H1 (cell line): ENCODE data around the gene ZNF496. TPM values are rescaled to one million over a fixed set of nuclear protein-coding genes. Genes with fewer than 3 reads are reported as not detected.

ENCODE experiments used
- BRCA1 ChIP-seq: IDR thresholded peaks from 2 replicates; pipeline ENCODE4 v1.6.1; 2012; ENCODE audit warnings: low read depth, low read length, improper control_type of control experiment
- CBX8 ChIP-seq: fragments of 300-800, 300-1000 bp; sonication (generic); IDR thresholded peaks from 2 replicates; pipeline ENCODE4 v1.7.1; 2016; ENCODE audit warnings: low read depth, low read length, borderline replicate concordance
- CHD2 ChIP-seq: IDR thresholded peaks from 2 replicates; pipeline ENCODE4 v1.6.1; 2012; ENCODE audit warnings: low read length, improper control_type of control experiment
- CREB1 ChIP-seq: IDR thresholded peaks from 2 replicates; pipeline ENCODE4 v1.6.1; 2012; ENCODE audit warnings: inconsistent platforms
- EGR1 ChIP-seq: IDR thresholded peaks from 2 replicates; pipeline ENCODE4 v1.6.1; 2011; ENCODE audit warnings: low read depth, low read length, borderline replicate concordance
- FOSL1 ChIP-seq: IDR thresholded peaks from 2 replicates; pipeline ENCODE4 v1.6.1; 2011; ENCODE audit warnings: mild to moderate bottlenecking, low read depth, low read length, moderate library complexity; ENCODE audit not compliant: insufficient read depth
- GABPA ChIP-seq: IDR thresholded peaks from 2 replicates; pipeline ENCODE4 v1.6.1; 2011; ENCODE audit warnings: mild to moderate bottlenecking, low read length, moderate library complexity, borderline replicate concordance; ENCODE audit not compliant: insufficient read depth
- GTF2F1 ChIP-seq: IDR thresholded peaks from 2 replicates; pipeline ENCODE4 v1.6.1; 2012; ENCODE audit warnings: low read depth, low read length, improper control_type of control experiment, borderline replicate concordance
- HDAC2 ChIP-seq, 2 experiments: fragments of 300-600 bp in 1 of 2; sonication (generic) in 1 of 2; IDR thresholded peaks; 2 replicates each; pipeline ENCODE4 v1.6.1; 2011 to 2012; ENCODE audit warnings: low read depth in 2 of 2, low read length in 2 of 2, mild to moderate bottlenecking in 2 of 2, moderate library complexity in 2 of 2, borderline replicate concordance in 1 of 2, inconsistent platforms in 1 of 2
- KDM1A ChIP-seq: fragments of 200-600, 300-600 bp; sonication (generic); IDR thresholded peaks from 2 replicates; pipeline ENCODE4 v1.7.1; 2016; ENCODE audit warnings: mild to moderate bottlenecking, low read length, borderline replicate concordance
- NANOG ChIP-seq: IDR thresholded peaks from 2 replicates; pipeline ENCODE4 v1.6.1; 2011; ENCODE audit warnings: low read length, low read depth, mild to moderate bottlenecking, inconsistent platforms; ENCODE audit not compliant: insufficient read depth, poor library complexity, severe bottlenecking
- POU5F1 ChIP-seq: IDR thresholded peaks from 2 replicates; pipeline ENCODE4 v1.6.1; 2011; ENCODE audit warnings: low read depth, mild to moderate bottlenecking, low read length, moderate library complexity
- RAD21 ChIP-seq, 2 experiments: IDR thresholded peaks in 1 of 2; conservative IDR thresholded peaks in 1 of 2; 2 replicates each; pipeline ENCODE4 v1.6.1; 2011; ENCODE audit warnings: low read depth in 2 of 2, low read length in 2 of 2, improper control_type of control experiment in 1 of 2, inconsistent platforms in 1 of 2, mild to moderate bottlenecking in 1 of 2, moderate library complexity in 1 of 2
- RFX5 ChIP-seq: IDR thresholded peaks from 2 replicates; pipeline ENCODE4 v1.6.1; 2011; ENCODE audit warnings: low read depth, low read length, improper control_type of control experiment, borderline replicate concordance
- SIN3A ChIP-seq, 2 experiments: IDR thresholded peaks in 1 of 2; conservative IDR thresholded peaks in 1 of 2; 2 replicates each; pipeline ENCODE4 v1.6.1; 2011 to 2012; ENCODE audit warnings: low read length in 2 of 2, improper control_type of control experiment in 1 of 2, low read depth in 1 of 2, mild to moderate bottlenecking in 1 of 2
- SRF ChIP-seq: IDR thresholded peaks from 2 replicates; pipeline ENCODE4 v1.6.1; 2011; ENCODE audit warnings: mild to moderate bottlenecking, low read depth, low read length, moderate library complexity
- polyA plus RNA-seq, 7 experiments: library from polyadenylated mRNA; depleted of rRNA in 3 of 7; stranded (reverse) in 5 of 7; unstranded in 2 of 7; fragments of >200 nt in 5 of 7; fragments of 200-250 nt in 2 of 7; gene quantifications; 1 replicate in 5 of 7; 2 replicates in 1 of 7; 4 replicates in 1 of 7; pipeline versions ENCODE4 v1.2.1 to v1.2.3, GENCODE V29; 2011 to 2013; ENCODE audit warnings: missing spikeins in 2 of 7, mixed read lengths in 2 of 7
- total RNA-seq: library from RNA; stranded (reverse); fragmentation: NEBNext Ultra II Directional; extraction: Animal tissue kit (Norgen Biotek cat#: 25700); gene quantifications from 2 replicates; pipeline ENCODE4 v1.2.1, GENCODE V29; 2021
- TF ChIP-seq, protein P1 (sequence below), 3 experiments: IDR thresholded peaks; 1 replicate in 2 of 3; 2 replicates in 1 of 3; pipeline versions ENCODE4 v1.5.1 to v1.6.1; 2011; ENCODE audit warnings: low read length in 3 of 3, mild to moderate bottlenecking in 3 of 3, inconsistent platforms in 2 of 3, low read depth in 1 of 3, moderate library complexity in 1 of 3; ENCODE audit not compliant: insufficient read depth in 1 of 3; ENCODE audit errors: control extremely low read depth in 1 of 3

The ZNF496 gene
- total and polyA plus RNA-seq, 2 of the 8 experiments (the other 6 are each of a cell fraction or from before 2014, with no cell fraction given) = 27.9 to 71.4 TPM

DNA sequence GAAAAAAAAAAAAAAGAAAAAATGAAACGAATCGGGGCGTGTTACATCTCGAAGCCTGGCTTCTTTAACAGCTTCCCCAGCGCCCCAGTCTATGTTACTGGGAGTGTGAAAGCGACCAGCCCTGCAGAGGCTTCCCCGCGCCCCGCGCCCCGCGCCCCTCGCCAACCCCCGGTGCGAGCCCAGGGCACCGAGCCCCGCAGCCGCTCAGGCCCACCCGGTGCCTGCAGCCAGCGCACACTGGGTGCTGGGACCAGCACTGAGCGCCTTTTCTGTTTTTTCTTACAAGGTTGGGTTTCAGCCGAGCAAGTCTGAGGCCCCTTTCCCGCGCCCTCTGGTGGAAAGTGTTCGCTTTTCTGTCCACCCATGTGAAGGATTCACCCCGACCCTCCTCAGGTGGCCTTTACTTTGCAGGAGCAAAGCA lies 42.1 kb upstream of the ZNF496 start (continued):
- TF ChIP-seq GTF2F1 (no peak), RFX5 (no peak), SRF (no peak), SIN3A (conservative IDR thresholded peaks at IDR 0.05 in 1 of 2, IDR thresholded peaks at IDR 0.05 in 1 of 2; ENCODE audit: low read depth in 1 of 2, low read length in 2 of 2) (no peak), CREB1 (no peak), CHD2 (no peak), NANOG (no peak), POU5F1 (no peak), RAD21 (IDR thresholded peaks at IDR 0.05 in 1 of 2, conservative IDR thresholded peaks at IDR 0.05 in 1 of 2; ENCODE audit: low read depth in 2 of 2, low read length in 2 of 2) (peak; percentile 29 to 51), KDM1A (peak; percentile 26; the same call in 1 of the 2 replicates), BRCA1 (no peak), HDAC2 (IDR thresholded peaks at IDR 0.05; ENCODE audit: borderline replicate concordance in 1 of 2, low read depth in 2 of 2, low read length in 2 of 2) (0 out of 4 replicates have a peak, but pooled peaks of 1 of the 2 experiments have one; percentile 73), GABPA (no peak), EGR1 (no peak), FOSL1 (no peak), CBX8 (no peak)
- TF ChIP-seq, protein P1, sequence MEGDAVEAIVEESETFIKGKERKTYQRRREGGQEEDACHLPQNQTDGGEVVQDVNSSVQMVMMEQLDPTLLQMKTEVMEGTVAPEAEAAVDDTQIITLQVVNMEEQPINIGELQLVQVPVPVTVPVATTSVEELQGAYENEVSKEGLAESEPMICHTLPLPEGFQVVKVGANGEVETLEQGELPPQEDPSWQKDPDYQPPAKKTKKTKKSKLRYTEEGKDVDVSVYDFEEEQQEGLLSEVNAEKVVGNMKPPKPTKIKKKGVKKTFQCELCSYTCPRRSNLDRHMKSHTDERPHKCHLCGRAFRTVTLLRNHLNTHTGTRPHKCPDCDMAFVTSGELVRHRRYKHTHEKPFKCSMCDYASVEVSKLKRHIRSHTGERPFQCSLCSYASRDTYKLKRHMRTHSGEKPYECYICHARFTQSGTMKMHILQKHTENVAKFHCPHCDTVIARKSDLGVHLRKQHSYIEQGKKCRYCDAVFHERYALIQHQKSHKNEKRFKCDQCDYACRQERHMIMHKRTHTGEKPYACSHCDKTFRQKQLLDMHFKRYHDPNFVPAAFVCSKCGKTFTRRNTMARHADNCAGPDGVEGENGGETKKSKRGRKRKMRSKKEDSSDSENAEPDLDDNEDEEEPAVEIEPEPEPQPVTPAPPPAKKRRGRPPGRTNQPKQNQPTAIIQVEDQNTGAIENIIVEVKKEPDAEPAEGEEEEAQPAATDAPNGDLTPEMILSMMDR (IDR thresholded peaks at IDR 0.05; ENCODE audit: control extremely low read depth in 1 of 3, insufficient read depth in 1 of 3, low read depth in 1 of 3, low read length in 3 of 3) = peak; percentile 56 to 74 (median 63)
- TF ChIP-seq, all 59 proteins: peak for 8
